Measurements from ENCODE around the gene SLC4A5.
"Not testable (repeated sequence)": the region's sequence is repeated elsewhere in the genome, so short reads cannot be mapped to it uniquely, and the experiment has no call there.

SLC4A5 gene

GRCh38 chr2:74226648-74227213 is 116.5 kb downstream of the SLC4A5 start:
- no peak for DNase-seq

- no peak for DNase-seq
These were observed 117.3 kb downstream of the SLC4A5 start for GRCh38 chr2:74225698-74226459.

GRCh38 chr2:74223941-74224770 is 119.1 kb downstream of the SLC4A5 start:
- no peak for DNase-seq

GRCh38 chr2:74222300-74222650 is 120.9 kb downstream of the SLC4A5 start:
- no peak for DNase-seq

- DNase-seq, result no peak
These were observed 121.5 kb downstream of the SLC4A5 start for GRCh38 chr2:74221604-74222299.

GRCh38 chr2:74221091-74221490 is 122.1 kb downstream of the SLC4A5 start:
- no peak for DNase-seq

GRCh38 chr2:74219846-74220486 is 123.2 kb downstream of the SLC4A5 start:
- DNase-seq, result no peak

GRCh38 chr2:74216642-74217041 is 126.6 kb downstream of the SLC4A5 start:
- DNase-seq, result no peak

GRCh38 chr2:74215771-74216170 is 127.4 kb downstream of the SLC4A5 start:
- DNase-seq, result not testable (repeated sequence)

- no peak for DNase-seq
These were observed 130.4 kb downstream of the SLC4A5 start for GRCh38 chr2:74212702-74213410.

GRCh38 chr2:74206180-74206688 is 137.0 kb downstream of the SLC4A5 start:
- DNase-seq, result no peak

- DNase-seq, result peak; percentile 2
These were observed 137.6 kb downstream of the SLC4A5 start for GRCh38 chr2:74205596-74205995.

- DNase-seq, result no peak
These were observed 138.1 kb downstream of the SLC4A5 start for GRCh38 chr2:74205113-74205512.

GRCh38 chr2:74204436-74204835 is 138.8 kb downstream of the SLC4A5 start:
- no peak for DNase-seq

- DNase-seq, result no peak
These were observed 141.6 kb downstream of the SLC4A5 start for GRCh38 chr2:74201596-74201995.

GRCh38 chr2:74201196-74201595 is 142.0 kb downstream of the SLC4A5 start:
- no peak for DNase-seq

- no peak for DNase-seq
These were observed 143.3 kb downstream of the SLC4A5 start for GRCh38 chr2:74199871-74200305.

GRCh38 chr2:74199275-74199701 is 143.9 kb downstream of the SLC4A5 start:
- DNase-seq, result no peak

- DNase-seq, result peak; percentile 98
These were observed 144.5 kb downstream of the SLC4A5 start, which contains the start of gene MTHFD2 for GRCh38 chr2:74198461-74199274. TSS of gene MTHFD2 (plus strand) at chr2:74198615. CDS start at chr2:74198642, 27 bp downstream.

- DNase-seq, result no peak
These were observed 145.2 kb downstream of the SLC4A5 start for GRCh38 chr2:74198023-74198460.

GRCh38 chr2:74197049-74197448 is 146.2 kb downstream of the SLC4A5 start:
- DNase-seq, result no peak
